HS-27A (cell line): Measurements from ENCODE around the gene TEAD4.

Source experiments
- DNase-seq: peaks from one replicate; pipeline ENCODE4 v3.0.0-alpha.2; 2012; ENCODE audit warnings: low read depth, missing footprints

TEAD4 gene

GRCh38 chr12:2959192-2959504 is at the start of gene TEAD4:
Gene TEAD4, plus strand, starts transcription at chr12:2959397.
- peak; percentile 77 for DNase-seq

- no peak for DNase-seq
Observed at GRCh38 chr12:2912216-2912575, 47.0 kb upstream of the TEAD4 start.

- no peak for DNase-seq
Observed at GRCh38 chr12:2919249-2919648, 39.9 kb upstream of the TEAD4 start.

GRCh38 chr12:2922329-2922728 is 36.9 kb upstream of the TEAD4 start:
- DNase-seq = no peak

- no peak for DNase-seq
Observed at GRCh38 chr12:2923057-2923456, 36.1 kb upstream of the TEAD4 start.

GRCh38 chr12:2924019-2924418 is 35.2 kb upstream of the TEAD4 start:
- DNase-seq = no peak

- no peak for DNase-seq
Observed at GRCh38 chr12:2925322-2925995, 33.7 kb upstream of the TEAD4 start.

GRCh38 chr12:2930865-2931264 is 28.3 kb upstream of the TEAD4 start:
- no peak for DNase-seq

- DNase-seq = no peak
Observed at GRCh38 chr12:2933586-2933985, 25.6 kb upstream of the TEAD4 start.

- DNase-seq = no peak
Observed at GRCh38 chr12:2934371-2934770, 24.8 kb upstream of the TEAD4 start.

GRCh38 chr12:2936301-2936700 is 22.9 kb upstream of the TEAD4 start:
- no peak for DNase-seq

- DNase-seq = no peak
Observed at GRCh38 chr12:2937500-2937899, 21.7 kb upstream of the TEAD4 start.

- no peak for DNase-seq
Observed at GRCh38 chr12:2939191-2939590, 20.0 kb upstream of the TEAD4 start.

- no peak for DNase-seq
Observed at GRCh38 chr12:2940564-2940963, 18.6 kb upstream of the TEAD4 start.

- no peak for DNase-seq
Observed at GRCh38 chr12:2941524-2941923, 17.7 kb upstream of the TEAD4 start.

GRCh38 chr12:2944401-2945047 is 14.7 kb upstream of the TEAD4 start:
- DNase-seq = no peak

GRCh38 chr12:2949411-2949810 is 9.8 kb upstream of the TEAD4 start:
- no peak for DNase-seq

- no peak for DNase-seq
Observed at GRCh38 chr12:2955888-2956287, 3.3 kb upstream of the TEAD4 start.

- DNase-seq = no peak
Observed at GRCh38 chr12:2957816-2958431, 1.3 kb upstream of the TEAD4 start.

- DNase-seq = peak; percentile 65
Observed at GRCh38 chr12:2958432-2959191, 585 bp upstream of the TEAD4 start.

- DNase-seq = peak; percentile 48
Observed at GRCh38 chr12:2959505-2960389, 550 bp downstream of the TEAD4 start.

GRCh38 chr12:2960390-2960956 is 1.3 kb downstream of the TEAD4 start:
- no peak for DNase-seq
